H1 (cell line): ENCODE results near the gene GDF2. TPM values are rescaled to one million over a fixed set of nuclear protein-coding genes. Genes with fewer than 3 reads are reported as not detected.

ENCODE experiments used
- CTCF ChIA-PET: fragments of 300-600 bp; sonication (Branson Sonifier 250); formaldehyde crosslinking; loops from one replicate; lab custom pipeline; 2021; ENCODE audit not compliant: partially characterized antibody; lab: Charles Lee
- POLR2A ChIA-PET: fragments of 300-600 bp; sonication (Branson Sonifier 250); formaldehyde crosslinking; loops from one replicate; lab custom pipeline; 2021; ENCODE audit warnings: inconsistent platforms; ENCODE audit not compliant: partially characterized antibody; lab: Charles Lee
- DNase-seq, 2 experiments: peaks; one replicate each; pipeline versions ENCODE4 v3.0.0 to v3.0.0-alpha.2; 2010 to 2022; ENCODE audit warnings: low spot score in 2 of 2, low read depth in 1 of 2, mixed read lengths in 1 of 2
- FAIRE-seq: peaks from 2 replicates; lab custom pipeline; 2011; peaks lifted over from hg19 to GRCh38; lab: Jason Lieb, UNC
- H2AFZ ChIP-seq: 2 replicates; pipeline ENCODE4 v1.8.1; 2012; ENCODE audit warnings: low read length, inconsistent platforms
- H2AK5ac ChIP-seq: 2 replicates; pipeline ENCODE4 v1.6.1; 2013; ENCODE audit warnings: low read depth, low read length
- H2BK120ac ChIP-seq: replicated peaks from 2 replicates; pipeline ENCODE3; 2013; ENCODE audit warnings: low read depth, low read length, inconsistent platforms
- H2BK12ac ChIP-seq: 2 replicates; pipeline ENCODE4 v1.6.1; 2013; ENCODE audit warnings: low read depth, low read length
- H2BK15ac ChIP-seq: 2 replicates; pipeline ENCODE4 v1.6.1; 2013; ENCODE audit warnings: low read length
- H2BK20ac ChIP-seq: 2 replicates; pipeline ENCODE4 v1.6.1; 2013; ENCODE audit warnings: low read length
- H2BK5ac ChIP-seq: 2 replicates; pipeline ENCODE4 v1.6.1; 2013; ENCODE audit warnings: low read depth, low read length
- H3K14ac ChIP-seq: 2 replicates; pipeline ENCODE4 v1.6.1; 2013; ENCODE audit warnings: inconsistent platforms; ENCODE audit not compliant: insufficient read length
- H3K18ac ChIP-seq: 2 replicates; pipeline ENCODE4 v1.6.1; 2013; ENCODE audit warnings: low read length; ENCODE audit errors: extremely low read depth
- H3K23ac ChIP-seq: 2 replicates; pipeline ENCODE4 v1.6.1; 2013; ENCODE audit warnings: inconsistent platforms; ENCODE audit not compliant: insufficient read length
- H3K23me2 ChIP-seq: 2 replicates; pipeline ENCODE4 v1.6.1; 2013; ENCODE audit warnings: low read depth, low read length
- H3K27ac ChIP-seq: 2 replicates; pipeline ENCODE4 v1.6.1; 2011; ENCODE audit warnings: low read depth, low read length, inconsistent platforms
- H3K27me3 ChIP-seq, 4 experiments: replicated peaks in 1 of 4; 1 replicate in 1 of 4; 2 replicates in 3 of 4; pipeline versions ENCODE4 v1.6.1 to v1.8.1; 2011 to 2013; ENCODE audit warnings: low read length in 3 of 4, mild to moderate bottlenecking in 3 of 4, inconsistent platforms in 2 of 4, mixed read lengths in 2 of 4, moderate library complexity in 1 of 4; ENCODE audit not compliant: control insufficient read depth in 3 of 4, insufficient read depth in 3 of 4; ENCODE audit errors: extremely low read depth in 1 of 4
- H3K36me3 ChIP-seq, 4 experiments: 2 replicates each; pipeline versions ENCODE4 v1.6.1 to v1.8.1; 2011 to 2013; ENCODE audit warnings: mild to moderate bottlenecking in 4 of 4, low read length in 3 of 4, moderate library complexity in 2 of 4, control low read depth in 1 of 4, inconsistent platforms in 1 of 4; ENCODE audit not compliant: insufficient read depth in 4 of 4, control insufficient read depth in 2 of 4
- H3K4ac ChIP-seq: replicated peaks from 2 replicates; pipeline ENCODE3; 2013; ENCODE audit warnings: low read length, low read depth, mixed read lengths, inconsistent platforms; ENCODE audit not compliant: insufficient read length
- H3K4me1 ChIP-seq, 4 experiments: replicated peaks in 1 of 4; 1 replicate in 1 of 4; 2 replicates in 3 of 4; pipeline versions ENCODE4 v1.6.1 to v1.8.1; 2011 to 2013; ENCODE audit warnings: low read length in 3 of 4, inconsistent platforms in 2 of 4, mixed read lengths in 1 of 4; ENCODE audit not compliant: insufficient read depth in 4 of 4, control insufficient read depth in 3 of 4
- H3K4me2 ChIP-seq, 2 experiments: 2 replicates each; pipeline versions ENCODE4 v1.6.1 to v1.8.1; 2011 to 2013; ENCODE audit warnings: low read depth in 2 of 2, low read length in 2 of 2, control low read depth in 1 of 2, inconsistent platforms in 1 of 2, mild to moderate bottlenecking in 1 of 2; ENCODE audit not compliant: insufficient read depth in 1 of 2
- H3K4me3 ChIP-seq, 4 experiments: fragments of 200-600, 300-600 bp in 1 of 4; sonication (generic), shearing (Covaris generic), sonication (Bioruptor Twin) in 1 of 4; 2 replicates each; pipeline versions ENCODE4 v1.5.1 to v1.8.1; 2011 to 2016; ENCODE audit warnings: low read length in 4 of 4, low read depth in 3 of 4, control low read depth in 2 of 4, inconsistent platforms in 2 of 4, mild to moderate bottlenecking in 2 of 4, mixed read lengths in 1 of 4, moderate library complexity in 1 of 4; ENCODE audit not compliant: insufficient read depth in 2 of 4; ENCODE audit errors: extremely low read depth in 1 of 4
- H3K56ac ChIP-seq: replicated peaks from 2 replicates; pipeline ENCODE3; 2013; ENCODE audit warnings: low read depth, mild to moderate bottlenecking, mixed read lengths, low read length, inconsistent platforms; ENCODE audit not compliant: insufficient read length
- H3K79me1 ChIP-seq: 2 replicates; pipeline ENCODE4 v1.6.1; 2013; ENCODE audit warnings: low read depth, low read length, control low read depth
- H3K79me2 ChIP-seq, 2 experiments: 2 replicates each; pipeline versions ENCODE4 v1.6.1 to v1.8.1; 2012 to 2013; ENCODE audit warnings: low read length in 2 of 2, mild to moderate bottlenecking in 2 of 2, inconsistent platforms in 1 of 2; ENCODE audit not compliant: insufficient read depth in 2 of 2, control insufficient read depth in 1 of 2
- H3K9ac ChIP-seq, 4 experiments: replicated peaks in 1 of 4; 1 replicate in 1 of 4; 2 replicates in 3 of 4; pipeline versions ENCODE4 v1.6.1 to v1.8.1; 2011 to 2013; ENCODE audit warnings: low read depth in 3 of 4, low read length in 3 of 4, control low read depth in 2 of 4, mild to moderate bottlenecking in 2 of 4, moderate library complexity in 2 of 4, inconsistent platforms in 1 of 4; ENCODE audit errors: extremely low read depth in 1 of 4
- H3K9me3 ChIP-seq, 2 experiments: 2 replicates each; pipeline versions ENCODE4 v1.6.1 to v1.8.1; 2012 to 2013; ENCODE audit warnings: mild to moderate bottlenecking in 2 of 2, moderate library complexity in 2 of 2, control low read depth in 1 of 2, inconsistent platforms in 1 of 2, low read depth in 1 of 2, low read length in 1 of 2, mixed read lengths in 1 of 2; ENCODE audit not compliant: insufficient read depth in 2 of 2
- H4K20me1 ChIP-seq, 2 experiments: replicated peaks in 1 of 2; 2 replicates each; pipeline versions ENCODE3 to v1.8.1; 2011 to 2013; ENCODE audit warnings: inconsistent platforms in 2 of 2, low read length in 2 of 2, mild to moderate bottlenecking in 1 of 2; ENCODE audit not compliant: insufficient read depth in 2 of 2, control insufficient read depth in 1 of 2
- H4K5ac ChIP-seq: 2 replicates; pipeline ENCODE4 v1.6.1; 2013; ENCODE audit warnings: low read length, low read depth, mixed read lengths, inconsistent platforms; ENCODE audit not compliant: insufficient read length
- H4K8ac ChIP-seq: 2 replicates; pipeline ENCODE4 v1.8.0; 2013; ENCODE audit warnings: mild to moderate bottlenecking, moderate library complexity, low read length, inconsistent platforms; ENCODE audit not compliant: insufficient read depth; ENCODE audit errors: extremely low read depth
- H4K91ac ChIP-seq: replicated peaks from 2 replicates; pipeline ENCODE3; 2013; ENCODE audit warnings: low read length, mixed read lengths, inconsistent platforms; ENCODE audit not compliant: insufficient read length
- ATF2 ChIP-seq: IDR thresholded peaks from 2 replicates; pipeline ENCODE4 v1.6.1; 2012; ENCODE audit warnings: low read length, inconsistent platforms
- BRCA1 ChIP-seq: IDR thresholded peaks from 2 replicates; pipeline ENCODE4 v1.6.1; 2012; ENCODE audit warnings: low read depth, low read length, improper control_type of control experiment
- CTCF ChIP-seq, 3 experiments: IDR thresholded peaks; 1 replicate in 2 of 3; 2 replicates in 1 of 3; pipeline versions ENCODE4 v1.5.1 to v1.6.1; 2011; ENCODE audit warnings: low read length in 3 of 3, mild to moderate bottlenecking in 3 of 3, inconsistent platforms in 2 of 3, low read depth in 1 of 3, moderate library complexity in 1 of 3; ENCODE audit not compliant: insufficient read depth in 1 of 3; ENCODE audit errors: control extremely low read depth in 1 of 3
- HDAC2 ChIP-seq, 2 experiments: fragments of 300-600 bp in 1 of 2; sonication (generic) in 1 of 2; IDR thresholded peaks; 2 replicates each; pipeline ENCODE4 v1.6.1; 2011 to 2012; ENCODE audit warnings: low read depth in 2 of 2, low read length in 2 of 2, mild to moderate bottlenecking in 2 of 2, moderate library complexity in 2 of 2, borderline replicate concordance in 1 of 2, inconsistent platforms in 1 of 2
- NRF1 ChIP-seq: IDR thresholded peaks from 2 replicates; pipeline ENCODE4 v1.6.1; 2011; ENCODE audit warnings: mild to moderate bottlenecking, low read depth, low read length, improper control_type of control experiment
- RNF2 ChIP-seq: fragments of 200-900, 300-1000 bp; sonication (generic); IDR thresholded peaks from 2 replicates; pipeline ENCODE4 v1.7.1; 2016; ENCODE audit warnings: borderline replicate concordance, low read depth, mild to moderate bottlenecking, antibody characterized with exemption, low read length; ENCODE audit not compliant: poor library complexity, severe bottlenecking; ENCODE audit errors: missing control alignments
- SUZ12 ChIP-seq: fragments of 200-600 bp; sonication (generic); IDR thresholded peaks from 2 replicates; pipeline ENCODE4 v1.6.1; 2012; ENCODE audit warnings: mild to moderate bottlenecking, inconsistent platforms, low read length, moderate library complexity, mixed read lengths
- ZNF274 ChIP-seq: IDR thresholded peaks from 2 replicates; pipeline ENCODE4 v1.7.0; 2012; ENCODE audit warnings: low read length, borderline replicate concordance; ENCODE audit errors: extremely low read depth
- WGBS, 2 experiments: shearing (Covaris generic) in 1 of 2; methylation state at CpG; one replicate each; pipeline versions ENCODE4 v1.1.6 to v1.1.7; 2013 to 2015; ENCODE audit warnings: low lambda C conversion rate in 2 of 2, mixed read lengths in 2 of 2, inconsistent platforms in 1 of 2, low coverage in 1 of 2, missing lambda C conversion rate in 1 of 2; ENCODE audit not compliant: insufficient replicate concordance in 2 of 2, insufficient coverage in 1 of 2, insufficient read length in 1 of 2; ENCODE audit errors: extremely low coverage in 1 of 2, missing lambda C conversion rate in 1 of 2; 5-methylcytosine and 5-hydroxymethylcytosine counted together
- polyA plus RNA-seq, 7 experiments: library from polyadenylated mRNA; depleted of rRNA in 3 of 7; stranded (reverse) in 5 of 7; unstranded in 2 of 7; fragments of >200 nt in 5 of 7; fragments of 200-250 nt in 2 of 7; gene quantifications; 1 replicate in 5 of 7; 2 replicates in 1 of 7; 4 replicates in 1 of 7; pipeline versions ENCODE4 v1.2.1 to v1.2.3, GENCODE V29; 2011 to 2013; ENCODE audit warnings: missing spikeins in 2 of 7, mixed read lengths in 2 of 7
- total RNA-seq: library from RNA; stranded (reverse); fragmentation: NEBNext Ultra II Directional; extraction: Animal tissue kit (Norgen Biotek cat#: 25700); gene quantifications from 2 replicates; pipeline ENCODE4 v1.2.1, GENCODE V29; 2021

GDF2 gene
- total and polyA plus RNA-seq, 2 of the 8 experiments (the other 6 are each of a cell fraction or from before 2014, with no cell fraction given), result not detected

GRCh38 chr10:47303105-47303504 lies 19.1 kb upstream of the GDF2 start:
- Histone ChIP-seq H3K36me3 (no peaks in the 10 kb centered on the region), H3K23me2 (peaks cover 11% of the 10 kb centered on the region; the same call in 1 of the 2 replicates)
- 76% methylated on average over 7 of the region's 7 CpGs; no CpG with 5 or more reads in 1 of the 2 experiments for WGBS, 2 experiments
- TF ChIP-seq SUZ12 (no peak), ATF2 (no peak), HDAC2 (IDR thresholded peaks at IDR 0.05; ENCODE audit: borderline replicate concordance in 1 of 2, low read depth in 2 of 2, low read length in 2 of 2) (no peak), ZNF274 (no peak), BRCA1 (no peak), CTCF (IDR thresholded peaks at IDR 0.05; ENCODE audit: control extremely low read depth in 1 of 3, insufficient read depth in 1 of 3, low read depth in 1 of 3, low read length in 3 of 3) (no peak), RNF2 (no peak), NRF1 (no peak)
- TF ChIP-seq, all 59 proteins: peak for 0
- Histone ChIP-seq H3K4me2 (no peak overlapping the region), H3K4me3 (no peak overlapping the region), H3K4ac (no peak overlapping the region), H2AK5ac (no peak overlapping the region), H2BK120ac (no peak overlapping the region), H4K91ac (no peak overlapping the region), H3K27me3 (peaks cover 4 to 42% (median 33%) of the 10 kb centered on the region in 4 experiments), H3K14ac (no peak overlapping the region), H3K9me3 (no peaks in the 10 kb centered on the region), H2BK20ac (no peak overlapping the region), H3K27ac (no peak overlapping the region), H3K56ac (no peak overlapping the region), H4K20me1 (no peaks in the 10 kb centered on the region), H3K4me1 (peaks cover 0 to 6% (median 3%) of the 10 kb centered on the region in 4 experiments; a peak in 4 of 7 replicates), H3K79me1 (no peaks in the 10 kb centered on the region), H3K18ac (no peak overlapping the region), H4K5ac (no peak overlapping the region), H2BK5ac (no peak overlapping the region), H2AFZ (no peak overlapping the region), H2BK15ac (no peak overlapping the region), H3K23ac (no peak overlapping the region), H3K9ac (no peak overlapping the region), H4K8ac (no peak overlapping the region), H2BK12ac (no peak overlapping the region), H3K79me2 (no peaks in the 10 kb centered on the region)
- FAIRE-seq (no peak), DNase-seq (no peak)
- POLR2A ChIA-PET, result no interaction called here
- CTCF ChIA-PET, result interaction anchor here (0.7 to 3.3 kb wide), 8 partner anchors 10 to 310 kb away, joined by 3 to 17 read pairs (median 4); no protein-coding TSS in a partner anchor
